ENCODE data around the gene NXPH4. TPM values are rescaled to one million over a fixed set of nuclear protein-coding genes. Genes with fewer than 3 reads are reported as not detected.

Gene NXPH4
- total RNA-seq, 1 experiment from 2014 or later: 20.0 TPM

DNA sequence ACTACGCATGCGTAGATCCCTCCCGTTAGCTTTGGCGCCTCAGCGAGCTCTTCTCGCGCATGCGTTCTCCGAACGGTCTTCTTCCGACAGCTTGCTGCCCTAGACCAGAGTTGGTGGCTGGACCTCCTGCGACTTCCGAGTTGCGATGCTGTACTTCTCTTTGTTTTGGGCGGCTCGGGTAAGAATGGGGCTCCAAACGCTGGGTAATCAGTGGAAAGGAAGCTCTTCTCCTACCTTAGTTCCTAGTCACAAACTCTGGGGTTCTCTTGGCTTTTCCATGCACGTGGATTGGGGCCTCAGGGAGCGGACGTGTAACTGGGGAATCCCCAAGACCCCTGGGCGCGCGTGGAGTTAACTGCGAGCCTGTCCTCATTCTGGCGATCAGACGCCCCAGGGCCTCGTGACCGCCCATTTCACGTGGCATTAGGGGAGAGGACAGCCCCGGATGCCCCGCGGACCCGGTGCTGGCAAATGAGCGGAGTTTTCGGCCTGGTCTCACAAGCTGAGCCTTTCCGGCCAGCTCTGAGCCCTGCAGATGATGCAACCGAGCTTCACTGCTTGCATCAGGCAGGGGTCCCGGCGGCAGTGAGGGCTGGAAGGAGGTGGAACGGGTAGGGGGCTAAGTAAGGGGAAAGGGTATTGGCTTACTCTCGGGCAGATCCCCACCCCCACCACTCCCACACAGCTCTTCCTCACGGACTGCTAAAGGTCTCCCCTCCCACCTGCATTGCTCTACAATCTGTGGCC is 13.2 kb downstream of the NXPH4 start, which contains the start of gene SHMT2 (continued):
- TF ChIP-seq EZH2 (IDR thresholded peaks at IDR 0.05) (no peak), RAD21 (IDR thresholded peaks at IDR 0.05; ENCODE audit: low read depth) (no peak), TCF7L2 (IDR thresholded peaks at IDR 0.05; ENCODE audit: borderline replicate concordance, extremely low read depth, insufficient read depth, insufficient read length) (peak; percentile 14), ELF1 (IDR thresholded peaks at IDR 0.05; ENCODE audit: borderline replicate concordance, low read depth) (no peak)

- intact Hi-C loops (cut with micrococcal nuclease): no loop called here
- ChIA-PET CTCF (interaction anchor here (2.1 to 3.3 kb wide), 3 partner anchors 8 to 17 kb away, joined by 26 to 64 read pairs (median 27); no protein-coding TSS in a partner anchor), RAD21 (ENCODE audit: low non-redundant PET in 1 of 2, low total read pairs in 2 of 2, uncharacterized antibody in 2 of 2, unreplicated experiment in 2 of 2) (no interaction called here), POLR2A (interaction anchor here (1.2 to 2.3 kb wide), 2 partner anchors 9 to 17 kb away, joined by 5 to 16 read pairs; no protein-coding TSS in a partner anchor)
- H2AFZ ChIP-seq (ENCODE audit: low read depth, low read length, poor library complexity, severe bottlenecking): no peak overlapping the region
- no peak for ATAC-seq
- H3K4me3 ChIP-seq (replicated peaks in 1 of 2; ENCODE audit: low read depth in 1 of 2, low read length in 2 of 2): peak overlapping the region; percentile 71 to 86
- no peaks in the 10 kb centered on the region for H4K20me1 ChIP-seq (ENCODE audit: insufficient read depth)
- peaks cover 6 to 17% of the 10 kb centered on the region in 2 experiments; a peak in 3 of 4 replicates for H3K4me1 ChIP-seq (ENCODE audit: control insufficient read depth in 1 of 2, insufficient read depth in 2 of 2, low read length in 2 of 2)
- no peaks in the 10 kb centered on the region for H3K9me3 ChIP-seq (ENCODE audit: control insufficient read depth in 1 of 2, insufficient read depth in 1 of 2, low read depth in 1 of 2, low read length in 2 of 2)
- peak overlapping the region; percentile 93 for H3K9ac ChIP-seq (ENCODE audit: low read length)
- TF ChIP-seq, protein P1, sequence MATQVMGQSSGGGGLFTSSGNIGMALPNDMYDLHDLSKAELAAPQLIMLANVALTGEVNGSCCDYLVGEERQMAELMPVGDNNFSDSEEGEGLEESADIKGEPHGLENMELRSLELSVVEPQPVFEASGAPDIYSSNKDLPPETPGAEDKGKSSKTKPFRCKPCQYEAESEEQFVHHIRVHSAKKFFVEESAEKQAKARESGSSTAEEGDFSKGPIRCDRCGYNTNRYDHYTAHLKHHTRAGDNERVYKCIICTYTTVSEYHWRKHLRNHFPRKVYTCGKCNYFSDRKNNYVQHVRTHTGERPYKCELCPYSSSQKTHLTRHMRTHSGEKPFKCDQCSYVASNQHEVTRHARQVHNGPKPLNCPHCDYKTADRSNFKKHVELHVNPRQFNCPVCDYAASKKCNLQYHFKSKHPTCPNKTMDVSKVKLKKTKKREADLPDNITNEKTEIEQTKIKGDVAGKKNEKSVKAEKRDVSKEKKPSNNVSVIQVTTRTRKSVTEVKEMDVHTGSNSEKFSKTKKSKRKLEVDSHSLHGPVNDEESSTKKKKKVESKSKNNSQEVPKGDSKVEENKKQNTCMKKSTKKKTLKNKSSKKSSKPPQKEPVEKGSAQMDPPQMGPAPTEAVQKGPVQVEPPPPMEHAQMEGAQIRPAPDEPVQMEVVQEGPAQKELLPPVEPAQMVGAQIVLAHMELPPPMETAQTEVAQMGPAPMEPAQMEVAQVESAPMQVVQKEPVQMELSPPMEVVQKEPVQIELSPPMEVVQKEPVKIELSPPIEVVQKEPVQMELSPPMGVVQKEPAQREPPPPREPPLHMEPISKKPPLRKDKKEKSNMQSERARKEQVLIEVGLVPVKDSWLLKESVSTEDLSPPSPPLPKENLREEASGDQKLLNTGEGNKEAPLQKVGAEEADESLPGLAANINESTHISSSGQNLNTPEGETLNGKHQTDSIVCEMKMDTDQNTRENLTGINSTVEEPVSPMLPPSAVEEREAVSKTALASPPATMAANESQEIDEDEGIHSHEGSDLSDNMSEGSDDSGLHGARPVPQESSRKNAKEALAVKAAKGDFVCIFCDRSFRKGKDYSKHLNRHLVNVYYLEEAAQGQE (IDR thresholded peaks at IDR 0.05; ENCODE audit: low read depth): no peak
- TF ChIP-seq POLR2A (IDR thresholded peaks at IDR 0.05; ENCODE audit: borderline replicate concordance, extremely low read depth, insufficient read depth, insufficient read length): no peak
- TF ChIP-seq SP1 (IDR thresholded peaks at IDR 0.05; ENCODE audit: low read depth): no peak
- TF ChIP-seq ZNF274 (IDR thresholded peaks at IDR 0.05; ENCODE audit: low read depth, low read length): no peak
- TF ChIP-seq, protein P2, sequence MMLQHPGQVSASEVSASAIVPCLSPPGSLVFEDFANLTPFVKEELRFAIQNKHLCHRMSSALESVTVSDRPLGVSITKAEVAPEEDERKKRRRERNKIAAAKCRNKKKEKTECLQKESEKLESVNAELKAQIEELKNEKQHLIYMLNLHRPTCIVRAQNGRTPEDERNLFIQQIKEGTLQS (IDR thresholded peaks at IDR 0.05): no peak
- H3K79me2 ChIP-seq (ENCODE audit: insufficient read depth, low read length): peaks cover 30% of the 10 kb centered on the region
- peak overlapping the region; percentile 88 for H3K27ac ChIP-seq (ENCODE audit: low read depth, low read length)
- DNase-seq (ENCODE audit: low read depth, low spot score): no peak
- H3K4me2 ChIP-seq (ENCODE audit: low read length): peak overlapping the region; percentile 94
- peaks cover 15 to 34% of the 10 kb centered on the region in 2 experiments for H3K36me3 ChIP-seq (ENCODE audit: control insufficient read depth in 1 of 2, insufficient read depth in 2 of 2, low read length in 2 of 2)
- BruUV-seq (replicated peaks): TSS peak; percentile 63
- H3K27me3 ChIP-seq (ENCODE audit: insufficient read depth, low read length): no peaks in the 10 kb centered on the region
- no peaks in the 10 kb centered on the region for H3K9me2 ChIP-seq (ENCODE audit: insufficient read depth)
These were observed 14.0 kb downstream of the NXPH4 start for GRCh38 chr12:57230381-57231155.

Data from HCT116 (cell line).